Smooth muscle cell of the brain vasculature (primary cell): Measurements from ENCODE around the gene ZFP36L2.
"Not testable (repeated sequence)": the region's sequence is repeated elsewhere in the genome, so short reads cannot be mapped to it uniquely, and the experiment has no call there.

ENCODE experiments used
- DNase-seq: peaks from one replicate; pipeline ENCODE4 v3.0.0-alpha.2; 2012; ENCODE audit warnings: low read depth, low spot score

ZFP36L2 gene

GRCh38 chr2:43207553-43208300 lies 18.7 kb downstream of the ZFP36L2 start:
- DNase-seq, result no peak

GRCh38 chr2:43206602-43207001 lies 19.8 kb downstream of the ZFP36L2 start:
- no peak for DNase-seq

- DNase-seq, result no peak
Observed at GRCh38 chr2:43203373-43203772, 23.0 kb downstream of the ZFP36L2 start.

- no peak for DNase-seq
Observed at GRCh38 chr2:43202289-43202688, 24.1 kb downstream of the ZFP36L2 start.

- no peak for DNase-seq
Observed at GRCh38 chr2:43201497-43201896, 24.9 kb downstream of the ZFP36L2 start.

GRCh38 chr2:43201016-43201415 lies 25.4 kb downstream of the ZFP36L2 start:
- no peak for DNase-seq

- DNase-seq, result no peak
Observed at GRCh38 chr2:43199492-43200488, 26.6 kb downstream of the ZFP36L2 start.

GRCh38 chr2:43198263-43198662 lies 28.1 kb downstream of the ZFP36L2 start:
- no peak for DNase-seq

- DNase-seq, result no peak
Observed at GRCh38 chr2:43197588-43197896, 28.9 kb downstream of the ZFP36L2 start.

- no peak for DNase-seq
Observed at GRCh38 chr2:43196768-43197587, 29.4 kb downstream of the ZFP36L2 start.

GRCh38 chr2:43194121-43194869 lies 32.1 kb downstream of the ZFP36L2 start:
- no peak for DNase-seq

GRCh38 chr2:43193652-43194120 lies 32.7 kb downstream of the ZFP36L2 start:
- no peak for DNase-seq

GRCh38 chr2:43192744-43193651 lies 33.4 kb downstream of the ZFP36L2 start:
- no peak for DNase-seq

GRCh38 chr2:43191947-43192516 lies 34.4 kb downstream of the ZFP36L2 start:
- no peak for DNase-seq

- DNase-seq, result no peak
Observed at GRCh38 chr2:43190311-43191052, 35.9 kb downstream of the ZFP36L2 start.

GRCh38 chr2:43189861-43190260 lies 36.5 kb downstream of the ZFP36L2 start:
- not testable (repeated sequence) for DNase-seq

- DNase-seq, result no peak
Observed at GRCh38 chr2:43188561-43189386, 37.6 kb downstream of the ZFP36L2 start.
